Neural crest cell (in vitro differentiated cells): Measurements from ENCODE around the gene JAK3. TPM values are rescaled to one million over a fixed set of nuclear protein-coding genes. Genes with fewer than 3 reads are reported as not detected.
"Not testable (repeated sequence)": the region's sequence is repeated elsewhere in the genome, so short reads cannot be mapped to it uniquely, and the experiment has no call there.

Experiments
- DNase-seq: peaks from one replicate; pipeline ENCODE4 v3.0.0; 2021; ENCODE audit warnings: low read depth, mixed read lengths, low spot score
- H3K27ac Mint-ChIP-seq: one replicate; pipeline ENCODE4 v1.8.0; 2021; ENCODE audit warnings: mild to moderate bottlenecking, mixed read lengths; ENCODE audit not compliant: unreplicated experiment
- H3K27me3 Mint-ChIP-seq: 2 replicates; pipeline ENCODE4 v1.8.0; 2021; ENCODE audit warnings: low read depth, mild to moderate bottlenecking, mixed read lengths
- H3K36me3 Mint-ChIP-seq: 2 replicates; pipeline ENCODE4 v1.8.0; 2021; ENCODE audit warnings: low read depth, mild to moderate bottlenecking, mixed read lengths
- H3K4me1 Mint-ChIP-seq: 2 replicates; pipeline ENCODE4 v1.8.0; 2021; ENCODE audit warnings: mixed read lengths
- H3K4me3 Mint-ChIP-seq: one replicate; pipeline ENCODE4 v1.8.0; 2021; ENCODE audit warnings: mild to moderate bottlenecking, mixed read lengths
- H3K9me3 Mint-ChIP-seq: 2 replicates; pipeline ENCODE4 v1.8.0; 2021; ENCODE audit warnings: mixed read lengths
- CTCF ChIP-seq: fragments of 200-600 bp; sonication (generic); conservative IDR thresholded peaks from 2 replicates; pipeline ENCODE4 v1.5.0; 2021; ENCODE audit warnings: antibody characterized with exemption, mild to moderate bottlenecking
- total RNA-seq: library from RNA; stranded (reverse); gene quantifications from 2 replicates; pipeline ENCODE4 v1.2.1, GENCODE V29; 2021

JAK3 gene
- total RNA-seq, 1 donor from 2014 or later = 1.6 TPM

DNA sequence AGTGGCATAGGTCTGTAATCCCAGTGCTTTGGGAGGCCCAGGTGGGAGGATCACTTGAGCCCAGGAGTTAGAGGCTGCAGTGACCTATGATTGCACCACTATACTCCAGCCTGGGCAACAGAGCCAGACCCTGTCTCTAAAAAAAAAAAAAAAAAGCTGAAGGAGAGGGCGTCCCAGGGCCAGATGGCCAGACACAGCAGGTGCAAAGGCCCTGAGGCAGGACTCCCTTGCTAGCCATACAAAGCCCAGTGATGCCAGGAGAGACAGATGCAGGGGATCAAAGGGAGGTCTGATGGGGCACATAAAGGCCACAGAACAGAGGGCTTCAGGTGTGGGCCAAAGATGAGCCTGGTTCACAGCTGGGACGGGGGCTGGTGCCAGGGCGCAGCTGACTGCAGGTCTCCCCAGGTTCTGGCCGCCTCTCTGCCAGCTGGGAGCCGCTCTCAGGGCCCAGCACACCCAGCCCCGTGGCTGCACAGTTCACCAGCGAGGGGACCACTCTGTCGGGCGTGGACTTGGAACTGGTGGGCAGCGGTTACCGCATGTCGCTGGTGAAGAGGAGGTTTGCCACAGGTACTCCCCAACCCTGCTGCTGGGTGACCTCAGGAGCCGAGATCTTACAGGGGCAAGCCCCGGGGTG lies 60.4 kb downstream of the JAK3 start:
- Mint-ChIP-seq H3K27ac (no peak overlapping the region), H3K9me3 (no peaks in the 10 kb centered on the region), H3K27me3 (peaks cover 23% of the 10 kb centered on the region), H3K36me3 (no peaks in the 10 kb centered on the region), H3K4me1 (peaks cover 11% of the 10 kb centered on the region), H3K4me3 (no peak overlapping the region)
- no peak for TF ChIP-seq CTCF
- no peak for DNase-seq

DNA sequence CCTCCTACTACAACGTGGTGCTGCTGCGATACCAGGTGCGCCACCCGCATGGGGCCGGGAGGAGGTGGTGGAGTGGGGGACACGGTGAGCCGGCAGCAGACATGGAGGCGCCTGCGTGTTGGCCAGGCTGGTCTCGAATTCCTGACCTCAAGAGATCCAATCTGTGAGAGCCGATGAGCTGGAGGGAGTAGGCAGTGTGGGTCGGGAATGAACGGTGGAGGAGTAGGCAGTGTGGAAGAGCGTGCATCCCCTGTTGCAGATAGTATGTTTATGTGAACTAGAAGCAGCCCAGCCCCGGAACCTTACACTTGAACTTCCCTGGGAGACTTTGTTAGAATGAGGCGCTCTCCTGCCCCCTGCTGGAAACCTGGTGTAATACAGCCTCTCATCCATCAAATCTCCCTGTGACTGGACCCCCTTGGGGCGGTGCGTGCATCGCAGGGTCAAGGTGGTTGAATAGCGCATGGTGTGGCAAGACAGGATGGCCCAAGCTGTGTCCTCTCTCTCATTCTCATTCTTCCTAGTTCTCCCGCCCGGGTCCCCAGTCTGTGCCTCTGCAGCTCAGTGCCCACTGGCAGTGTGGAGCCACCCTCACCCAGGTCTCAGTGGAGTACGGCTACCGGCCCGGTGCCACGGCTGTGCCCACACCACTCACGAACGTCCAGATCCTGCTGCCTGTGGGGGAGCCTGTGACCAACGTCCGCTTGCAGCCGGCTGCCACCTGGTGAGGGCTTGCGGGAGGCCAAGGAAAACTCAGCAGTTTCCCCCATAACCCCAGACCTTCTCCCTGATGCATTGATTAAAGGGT lies 63.4 kb downstream of the JAK3 start:
- peaks cover 9% of the 10 kb centered on the region for H3K27me3 Mint-ChIP-seq
- no peaks in the 10 kb centered on the region for H3K36me3 Mint-ChIP-seq
- H3K4me1 Mint-ChIP-seq = peaks cover 5% of the 10 kb centered on the region
- H3K27ac Mint-ChIP-seq = no peak overlapping the region
- peak overlapping the region; percentile 5 for H3K4me3 Mint-ChIP-seq
- DNase-seq = peak; percentile 81
- peak; percentile 87 for TF ChIP-seq CTCF
- H3K9me3 Mint-ChIP-seq = no peaks in the 10 kb centered on the region

GRCh38 chr19:17783721-17784120 lies 64.1 kb downstream of the JAK3 start:
- H3K9me3 Mint-ChIP-seq, H3K36me3 Mint-ChIP-seq, H3K4me3 Mint-ChIP-seq, H3K27ac Mint-ChIP-seq, DNase-seq, H3K27me3 Mint-ChIP-seq: not testable (repeated sequence)
- peaks cover 11% of the 10 kb centered on the region for H3K4me1 Mint-ChIP-seq

GRCh38 chr19:17780781-17781180 lies 67.0 kb downstream of the JAK3 start:
- Mint-ChIP-seq H3K27me3 (peaks cover 6% of the 10 kb centered on the region), H3K9me3 (no peaks in the 10 kb centered on the region), H3K36me3 (no peaks in the 10 kb centered on the region), H3K4me1 (peaks cover 11% of the 10 kb centered on the region), H3K4me3 (no peak overlapping the region), H3K27ac (no peak overlapping the region)
- no peak for TF ChIP-seq CTCF
- DNase-seq = no peak

DNA sequence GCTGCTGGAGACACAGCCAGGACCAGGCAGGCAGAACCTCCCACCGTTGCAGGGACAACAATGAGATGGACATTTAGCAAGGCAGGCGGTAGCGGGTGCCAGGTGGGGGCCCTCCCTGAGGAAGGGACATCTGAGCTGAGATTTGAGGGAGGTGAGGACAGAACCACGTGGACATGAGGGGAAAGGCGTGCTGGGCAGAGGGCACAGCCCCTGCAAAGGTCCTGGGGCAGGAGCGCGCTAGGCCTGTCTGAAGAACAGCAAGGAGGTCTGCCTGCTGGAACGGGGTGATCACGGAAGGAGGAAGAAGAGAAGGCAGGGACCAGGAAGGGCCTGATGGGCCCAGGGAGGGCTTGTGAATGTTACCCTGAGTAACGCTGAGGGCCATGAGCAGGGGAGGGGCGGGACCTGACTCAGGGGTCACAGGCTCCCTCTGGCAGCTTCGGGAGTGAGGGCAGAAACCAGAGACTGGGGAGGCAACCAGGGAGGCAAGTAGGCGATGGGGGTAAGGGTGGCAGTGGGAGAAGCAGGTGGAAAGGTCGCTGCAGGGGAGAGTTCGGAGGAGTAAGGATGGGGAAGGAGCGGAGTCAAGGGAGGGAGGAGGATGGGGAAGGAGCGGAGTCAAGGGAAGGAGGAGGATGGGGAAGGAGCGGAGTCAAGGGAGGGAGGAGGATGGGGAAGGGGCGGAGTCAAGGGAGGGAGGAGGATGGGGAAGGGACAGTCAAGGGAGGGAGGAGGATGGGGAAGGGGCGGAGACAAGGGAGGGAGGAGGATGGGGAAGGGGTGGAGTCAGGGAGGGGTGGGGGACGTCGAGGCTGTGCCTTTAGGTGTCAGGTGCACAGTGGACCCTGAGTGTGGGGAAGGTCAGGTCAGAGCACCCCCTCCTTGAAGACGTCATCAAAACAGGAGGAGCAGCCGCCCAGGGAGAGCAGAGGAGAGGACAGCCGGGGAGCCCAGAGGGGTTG lies 68.5 kb downstream of the JAK3 start:
- TF ChIP-seq CTCF = no peak
- Mint-ChIP-seq H3K27me3 (peaks cover 8% of the 10 kb centered on the region), H3K36me3 (no peaks in the 10 kb centered on the region), H3K4me1 (peaks cover 11% of the 10 kb centered on the region), H3K9me3 (no peaks in the 10 kb centered on the region), H3K4me3 (no peak overlapping the region), H3K27ac (no peak overlapping the region)
- DNase-seq = peak; percentile 20
